Measurements from ENCODE around the gene ARHGAP28. TPM values are rescaled to one million over a fixed set of nuclear protein-coding genes. Genes with fewer than 3 reads are reported as not detected.

Gene ARHGAP28
- total RNA-seq, 8 experiments from 2014 or later: 5.4 to 19.4 (median 9.8) TPM

DNA sequence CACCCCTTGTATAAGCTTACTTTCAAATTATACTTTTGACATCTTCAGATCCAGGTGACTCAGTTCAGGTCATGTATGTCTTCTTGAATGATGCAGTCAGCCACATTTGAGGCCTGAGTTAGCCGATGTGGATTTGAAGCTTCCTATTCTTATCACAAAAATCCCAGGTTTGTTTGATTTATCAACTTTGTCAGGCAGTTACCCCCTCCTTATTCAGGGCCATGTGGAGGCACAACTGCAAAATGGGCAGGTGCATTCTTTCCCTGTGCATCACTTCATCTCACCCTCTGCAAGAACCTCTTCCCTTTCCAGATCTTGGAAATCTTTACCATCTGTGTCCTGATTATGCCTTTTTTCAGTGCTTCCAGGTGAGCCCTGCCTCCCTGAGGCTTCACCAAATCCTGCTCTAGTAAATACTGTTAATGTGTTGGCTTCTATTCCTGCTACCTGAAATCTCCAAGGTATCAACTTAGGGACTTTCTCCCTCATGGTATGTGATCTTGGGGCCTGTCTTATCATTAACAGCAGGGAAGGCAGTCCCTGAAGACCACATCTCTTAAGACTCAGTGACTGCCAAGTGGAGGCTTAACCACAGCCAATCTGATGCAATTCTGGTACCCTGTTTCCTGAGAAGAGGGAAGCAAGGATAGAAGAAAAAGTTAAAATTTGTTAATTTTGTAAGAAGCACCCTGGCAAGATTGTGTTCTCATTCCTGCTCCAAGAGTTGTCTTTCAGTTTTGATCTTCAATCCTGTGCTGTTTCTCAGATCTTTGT lies 9.4 kb upstream of the ARHGAP28 start:
- peaks cover 0 to 5% of the 10 kb centered on the region in 2 donors for H3K4me1 ChIP-seq (replicated peaks in 1 of 2)
- no peak for ATAC-seq (replicated peaks in 6 of 8)
- 0 to 29% methylated on average over 1 of the region's 1 CpG; no CpG with 5 or more reads in 8 of the 10 experiments for WGBS, 10 experiments
- H3K4me3 ChIP-seq: no peak overlapping the region
- in situ Hi-C loops (cut with MboI; ENCODE audit: low pct_unique_long_range_greater_than_20kb in 2 of 9, low sequenced_read_pairs in 9 of 9, unreplicated experiment in 9 of 9): no loop called here
- H3K27ac ChIP-seq: no peak overlapping the region

GRCh38 chr18:6721755-6722154 lies 7.8 kb upstream of the ARHGAP28 start:
- peak in 2 of 8 experiments; percentile 21 to 93 for ATAC-seq (replicated peaks in 6 of 8)
- Histone ChIP-seq H3K4me3 (no peak overlapping the region), H3K27ac (no peak overlapping the region), H3K4me1 (replicated peaks in 1 of 2) (peaks cover 0 to 5% of the 10 kb centered on the region in 2 donors)
- 0 to 78% (median 43%) methylated on average over 1 of the region's 1 CpG; no CpG with 5 or more reads in 1 of the 10 experiments for WGBS, 10 experiments
- in situ Hi-C loops (cut with MboI; ENCODE audit: low pct_unique_long_range_greater_than_20kb in 2 of 9, low sequenced_read_pairs in 9 of 9, unreplicated experiment in 9 of 9): no loop called here

GRCh38 chr18:6722690-6723089 lies 6.8 kb upstream of the ARHGAP28 start:
- ATAC-seq (replicated peaks in 6 of 8): no peak
- H3K4me3 ChIP-seq: no peak overlapping the region

GRCh38 chr18:6724331-6724730 lies 5.2 kb upstream of the ARHGAP28 start:
- WGBS, 10 experiments: 80 to 100% (median 100%) methylated on average over 1 of the region's 1 CpG; no CpG with 5 or more reads in 3 of the 10 experiments
- Histone ChIP-seq H3K4me1 (replicated peaks in 1 of 2) (peaks cover 0 to 5% of the 10 kb centered on the region in 2 donors), H3K4me3 (no peak overlapping the region), H3K27ac (no peak overlapping the region)
- in situ Hi-C loops (cut with MboI; ENCODE audit: low pct_unique_long_range_greater_than_20kb in 2 of 9, low sequenced_read_pairs in 9 of 9, unreplicated experiment in 9 of 9): no loop called here
- ATAC-seq (replicated peaks in 6 of 8): no peak

More at GRCh38 chr18:6722690-6723089, 6.8 kb upstream of the ARHGAP28 start:
- WGBS, 10 experiments: 44 to 92% (median 83%) methylated on average over 1 to 4 of the region's 4 CpGs; no CpG with 5 or more reads in 3 of the 10 experiments
- Histone ChIP-seq H3K4me1 (replicated peaks in 1 of 2) (peaks cover 0 to 5% of the 10 kb centered on the region in 2 donors), H3K27ac (no peak overlapping the region)
- in situ Hi-C loops (cut with MboI; ENCODE audit: low pct_unique_long_range_greater_than_20kb in 2 of 9, low sequenced_read_pairs in 9 of 9, unreplicated experiment in 9 of 9): no loop called here

DNA sequence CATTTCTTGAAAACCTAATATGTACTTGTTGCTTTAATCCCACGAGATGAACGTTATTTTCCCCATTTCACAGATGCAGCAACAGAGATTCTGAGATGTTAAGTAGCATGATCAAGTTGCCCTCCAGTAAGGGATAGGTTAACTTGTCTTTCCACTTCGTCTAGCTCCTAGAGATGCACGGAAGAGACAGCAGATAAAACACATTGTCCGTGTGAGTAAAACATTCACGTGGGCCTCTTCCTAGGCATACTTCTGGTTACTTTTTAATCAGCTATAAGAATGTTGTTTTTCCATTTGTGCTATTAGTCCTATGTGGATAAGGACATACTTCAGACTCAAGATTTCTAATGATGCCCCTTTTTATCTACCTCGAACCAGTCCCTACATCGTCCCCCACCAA lies 1.2 kb upstream of the ARHGAP28 start:
- no peak for ATAC-seq (replicated peaks in 6 of 8)
- Histone ChIP-seq H3K4me1 (replicated peaks in 1 of 2) (peaks cover 6 to 25% of the 10 kb centered on the region in 2 donors), H3K27ac (no peak overlapping the region), H3K4me3 (no peak overlapping the region)
- WGBS, 10 experiments: 14 to 80% (median 62%) methylated on average over 2 to 8 of the region's 8 CpGs; no CpG with 5 or more reads in 1 of the 10 experiments
- in situ Hi-C loops (cut with MboI; ENCODE audit: low pct_unique_long_range_greater_than_20kb in 2 of 9, low sequenced_read_pairs in 9 of 9, unreplicated experiment in 9 of 9): loop anchor here in 1 of 9 experiments (25.0 kb wide), 2 partner anchors 159 to 166 kb away; no protein-coding TSS in a partner anchor

GRCh38 chr18:6728809-6729246 lies 688 bp upstream of the ARHGAP28 start:
- in situ Hi-C loops (cut with MboI; ENCODE audit: low pct_unique_long_range_greater_than_20kb in 2 of 9, low sequenced_read_pairs in 9 of 9, unreplicated experiment in 9 of 9): loop anchor here in 1 of 9 experiments (25.0 kb wide), 2 partner anchors 158 to 167 kb away; no protein-coding TSS in a partner anchor
- Histone ChIP-seq H3K4me1 (replicated peaks in 1 of 2) (peaks cover 6 to 25% of the 10 kb centered on the region in 2 donors), H3K4me3 (peak overlapping the region; percentile 15 to 51 (median 36)), H3K27ac (peak overlapping the region; percentile 20 to 40)
- peak in 1 of 8 experiments; percentile 36 for ATAC-seq (replicated peaks in 6 of 8)
- 20 to 100% (median 42%) methylated on average over 1 to 4 of the region's 5 CpGs; no CpG with 5 or more reads in 3 of the 10 experiments for WGBS, 10 experiments

DNA sequence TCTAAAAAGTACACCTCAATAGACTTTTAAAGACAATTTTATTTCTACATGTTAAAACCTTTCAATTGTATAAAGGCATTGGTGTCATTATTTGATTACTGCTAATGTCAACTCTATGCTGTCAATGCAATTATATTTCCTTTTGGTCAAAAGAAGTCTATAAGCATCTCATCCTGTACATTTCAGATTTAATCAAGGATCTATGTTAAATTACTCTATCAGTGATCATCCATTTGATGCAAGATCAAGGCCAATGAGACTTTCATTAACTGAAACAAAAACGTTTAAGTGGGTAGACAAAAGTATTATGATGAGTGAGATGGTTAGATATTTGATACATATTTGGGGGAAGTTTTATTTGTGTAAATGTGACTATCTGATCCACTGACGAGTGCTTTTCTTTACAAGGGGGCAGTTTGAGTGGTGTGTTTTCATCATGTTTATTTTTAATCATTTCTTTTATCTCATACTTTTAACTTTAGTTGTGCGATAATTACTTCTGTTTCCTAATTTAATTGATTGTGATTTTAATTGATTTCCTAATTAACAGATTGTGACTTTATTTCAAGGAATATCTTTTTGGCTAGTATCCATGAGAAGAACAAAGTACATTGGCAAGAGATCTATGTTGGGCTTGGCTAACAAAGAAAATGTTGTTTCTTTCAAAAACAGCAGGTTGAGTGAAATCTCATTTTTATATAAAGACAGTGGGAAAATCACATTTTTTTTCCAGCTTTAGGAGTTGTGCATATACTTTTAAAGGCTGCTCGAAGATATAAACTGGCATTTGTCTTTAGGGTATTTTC lies 1.1 kb downstream of the ARHGAP28 start:
- ATAC-seq (replicated peaks in 6 of 8): no peak
- Histone ChIP-seq H3K4me3 (peak overlapping the region; percentile 39 to 51 (median 44)), H3K27ac (no peak overlapping the region), H3K4me1 (replicated peaks in 1 of 2) (peaks cover 6 to 25% of the 10 kb centered on the region in 2 donors)
- WGBS, 10 experiments: 22 to 69% (median 38%) methylated on average over 3 to 4 of the region's 4 CpGs
- in situ Hi-C loops (cut with MboI; ENCODE audit: low pct_unique_long_range_greater_than_20kb in 2 of 9, low sequenced_read_pairs in 9 of 9, unreplicated experiment in 9 of 9): loop anchor here in 1 of 9 experiments (25.0 kb wide), 2 partner anchors 157 to 168 kb away; no protein-coding TSS in a partner anchor

DNA sequence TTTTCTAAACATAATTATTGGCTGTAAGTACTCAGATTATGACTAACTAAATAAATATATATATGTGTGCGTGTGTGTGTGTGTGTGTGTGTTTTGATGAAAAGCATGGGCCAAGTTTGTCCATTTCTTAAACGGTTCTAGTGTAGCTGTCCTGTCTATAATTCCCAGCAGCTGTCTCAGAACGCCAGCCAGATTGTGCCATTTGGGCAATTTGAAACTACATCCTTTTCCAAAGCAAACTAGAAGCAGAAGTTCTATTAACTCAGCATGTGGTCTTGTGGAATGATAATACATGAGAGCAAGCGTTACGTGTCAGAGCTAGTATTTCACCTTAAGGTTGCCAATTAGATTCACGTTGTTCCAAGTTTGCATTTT lies 1.7 kb downstream of the ARHGAP28 start:
- Histone ChIP-seq H3K4me1 (replicated peaks in 1 of 2) (peaks cover 6 to 25% of the 10 kb centered on the region in 2 donors), H3K4me3 (peak overlapping the region in 4 of 5 donors; percentile 39 to 51 (median 46)), H3K27ac (no peak overlapping the region)
- in situ Hi-C loops (cut with MboI; ENCODE audit: low pct_unique_long_range_greater_than_20kb in 2 of 9, low sequenced_read_pairs in 9 of 9, unreplicated experiment in 9 of 9): loop anchor here in 1 of 9 experiments (25.0 kb wide), 2 partner anchors 156 to 169 kb away; no protein-coding TSS in a partner anchor
- WGBS, 10 experiments: 0 to 53% (median 22%) methylated on average over 1 to 5 of the region's 6 CpGs
- ATAC-seq (replicated peaks in 6 of 8): no peak

- in situ Hi-C loops (cut with MboI; ENCODE audit: low pct_unique_long_range_greater_than_20kb in 2 of 9, low sequenced_read_pairs in 9 of 9, unreplicated experiment in 9 of 9): loop anchor here in 1 of 9 experiments (25.0 kb wide), 2 partner anchors 154 to 171 kb away; no protein-coding TSS in a partner anchor
- Histone ChIP-seq H3K4me1 (replicated peaks in 1 of 2) (peaks cover 6 to 25% of the 10 kb centered on the region in 2 donors), H3K27ac (no peak overlapping the region), H3K4me3 (no peak overlapping the region)
- no peak for ATAC-seq (replicated peaks in 6 of 8)
- 67 to 100% (median 92%) methylated on average over 1 to 2 of the region's 2 CpGs; no CpG with 5 or more reads in 1 of the 10 experiments for WGBS, 10 experiments
Measured at GRCh38 chr18:6732952-6733351, 3.4 kb downstream of the ARHGAP28 start.

GRCh38 chr18:6733758-6734157 lies 4.2 kb downstream of the ARHGAP28 start:
- Histone ChIP-seq H3K4me3 (no peak overlapping the region), H3K27ac (no peak overlapping the region), H3K4me1 (replicated peaks in 1 of 2) (peaks cover 11 to 25% of the 10 kb centered on the region in 2 donors)
- in situ Hi-C loops (cut with MboI; ENCODE audit: low pct_unique_long_range_greater_than_20kb in 2 of 9, low sequenced_read_pairs in 9 of 9, unreplicated experiment in 9 of 9): loop anchor here in 1 of 9 experiments (25.0 kb wide), 2 partner anchors 154 to 171 kb away; no protein-coding TSS in a partner anchor
- no peak for ATAC-seq (replicated peaks in 6 of 8)
- 22 to 100% (median 82%) methylated on average over 1 of the region's 1 CpG; no CpG with 5 or more reads in 3 of the 10 experiments for WGBS, 10 experiments

GRCh38 chr18:6734726-6735430 lies 5.4 kb downstream of the ARHGAP28 start:
- H3K27ac ChIP-seq: no peak overlapping the region
- H3K4me1 ChIP-seq (replicated peaks in 1 of 2): peaks cover 13 to 26% of the 10 kb centered on the region in 2 donors
- WGBS, 10 experiments: 34 to 93% (median 80%) methylated on average over 1 to 7 of the region's 7 CpGs; no CpG with 5 or more reads in 1 of the 10 experiments
- in situ Hi-C loops (cut with MboI; ENCODE audit: low pct_unique_long_range_greater_than_20kb in 2 of 9, low sequenced_read_pairs in 9 of 9, unreplicated experiment in 9 of 9): loop anchor here in 1 of 9 experiments (25.0 kb wide), 2 partner anchors 152 to 173 kb away; no protein-coding TSS in a partner anchor
- ATAC-seq (replicated peaks in 6 of 8): peak in 1 of 8 experiments; percentile 19
- H3K4me3 ChIP-seq: no peak overlapping the region

GRCh38 chr18:6737833-6738232 lies 8.3 kb downstream of the ARHGAP28 start:
- in situ Hi-C loops (cut with MboI; ENCODE audit: low pct_unique_long_range_greater_than_20kb in 2 of 9, low sequenced_read_pairs in 9 of 9, unreplicated experiment in 9 of 9): loop anchor here in 1 of 9 experiments (25.0 kb wide), 2 partner anchors 149 to 176 kb away; no protein-coding TSS in a partner anchor
- no peak overlapping the region for H3K4me3 ChIP-seq
- peaks cover 6 to 12% of the 10 kb centered on the region in 2 donors for H3K4me1 ChIP-seq (replicated peaks in 1 of 2)
- ATAC-seq (replicated peaks in 6 of 8): peak in 3 of 8 experiments; percentile 34 to 59 (median 57)
- no peak overlapping the region for H3K27ac ChIP-seq
